ENCODE results near the gene FDXACB1. TPM values are rescaled to one million over a fixed set of nuclear protein-coding genes. Genes with fewer than 3 reads are reported as not detected.

The FDXACB1 gene
- total and polyA plus RNA-seq, 3 donors from 2014 or later = 7.2 to 7.8 (median 7.4) TPM

DNA sequence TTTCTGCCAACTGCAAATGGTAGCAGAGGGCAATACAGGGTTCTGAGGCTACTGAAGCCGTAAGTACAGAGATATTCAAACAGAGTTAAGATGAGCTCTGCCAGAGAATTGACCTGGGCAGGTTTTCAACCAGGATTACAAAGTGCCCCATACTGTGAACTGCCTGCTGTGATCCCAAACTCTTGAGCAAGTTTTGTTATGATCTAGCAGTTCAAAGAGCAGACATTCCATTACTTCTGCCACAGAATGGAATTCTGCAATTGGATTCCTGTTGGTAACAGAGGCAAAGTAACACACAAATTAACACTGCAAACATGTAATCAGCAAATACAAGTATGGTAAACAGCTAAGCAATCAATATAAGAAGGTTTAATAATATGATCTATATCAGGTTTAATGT, 38.8 kb downstream of the FDXACB1 start:
- Histone ChIP-seq H3K9me3 (no peaks in the 10 kb centered on the region), H3K36me3 (ENCODE audit: low read depth, missing control alignments) (no peaks in the 10 kb centered on the region), H3K27me3 (no peaks in the 10 kb centered on the region), H3K4me1 (no peaks in the 10 kb centered on the region), H3K27ac (no peak overlapping the region), H3K4me3 (no peak overlapping the region)
- intact Hi-C loops (cut with DNase I; ENCODE audit: low total_unique reads) = loop anchor here (10.0 kb wide), 1 partner anchor 275 kb away; no protein-coding TSS in a partner anchor
- DNase-seq = no peak
- whole genome bisulfite sequencing, 2 donors = 84 to 87% methylated on average over 1 of the region's 1 CpG
- TF ChIP-seq, protein P1, sequence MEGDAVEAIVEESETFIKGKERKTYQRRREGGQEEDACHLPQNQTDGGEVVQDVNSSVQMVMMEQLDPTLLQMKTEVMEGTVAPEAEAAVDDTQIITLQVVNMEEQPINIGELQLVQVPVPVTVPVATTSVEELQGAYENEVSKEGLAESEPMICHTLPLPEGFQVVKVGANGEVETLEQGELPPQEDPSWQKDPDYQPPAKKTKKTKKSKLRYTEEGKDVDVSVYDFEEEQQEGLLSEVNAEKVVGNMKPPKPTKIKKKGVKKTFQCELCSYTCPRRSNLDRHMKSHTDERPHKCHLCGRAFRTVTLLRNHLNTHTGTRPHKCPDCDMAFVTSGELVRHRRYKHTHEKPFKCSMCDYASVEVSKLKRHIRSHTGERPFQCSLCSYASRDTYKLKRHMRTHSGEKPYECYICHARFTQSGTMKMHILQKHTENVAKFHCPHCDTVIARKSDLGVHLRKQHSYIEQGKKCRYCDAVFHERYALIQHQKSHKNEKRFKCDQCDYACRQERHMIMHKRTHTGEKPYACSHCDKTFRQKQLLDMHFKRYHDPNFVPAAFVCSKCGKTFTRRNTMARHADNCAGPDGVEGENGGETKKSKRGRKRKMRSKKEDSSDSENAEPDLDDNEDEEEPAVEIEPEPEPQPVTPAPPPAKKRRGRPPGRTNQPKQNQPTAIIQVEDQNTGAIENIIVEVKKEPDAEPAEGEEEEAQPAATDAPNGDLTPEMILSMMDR (IDR thresholded peaks at IDR 0.05) = no peak
- TF ChIP-seq POLR2A (IDR thresholded peaks at IDR 0.05) = no peak

DNA sequence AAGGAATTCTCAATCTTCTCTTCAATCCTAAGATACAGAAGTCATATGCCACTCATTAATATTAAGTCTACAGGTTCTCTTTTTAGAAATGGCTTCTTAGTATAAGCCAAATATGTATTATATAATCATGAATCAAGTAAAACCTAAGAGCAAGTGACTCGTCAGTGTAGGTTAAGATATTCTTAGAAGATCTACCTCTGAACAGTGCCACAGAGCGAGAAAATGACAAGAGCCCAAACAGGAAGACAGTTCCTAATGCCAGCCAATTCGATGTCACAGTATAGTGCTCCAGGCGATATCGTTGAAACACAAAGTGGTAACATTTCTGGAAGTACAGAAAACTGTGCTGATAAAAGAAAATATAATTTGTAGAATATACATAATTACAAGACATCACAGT, 40.9 kb downstream of the FDXACB1 start:
- no peak for TF ChIP-seq POLR2A (IDR thresholded peaks at IDR 0.05)
- TF ChIP-seq, protein P1 (IDR thresholded peaks at IDR 0.05) = no peak
- intact Hi-C loops (cut with DNase I; ENCODE audit: low total_unique reads) = no loop called here

DNA sequence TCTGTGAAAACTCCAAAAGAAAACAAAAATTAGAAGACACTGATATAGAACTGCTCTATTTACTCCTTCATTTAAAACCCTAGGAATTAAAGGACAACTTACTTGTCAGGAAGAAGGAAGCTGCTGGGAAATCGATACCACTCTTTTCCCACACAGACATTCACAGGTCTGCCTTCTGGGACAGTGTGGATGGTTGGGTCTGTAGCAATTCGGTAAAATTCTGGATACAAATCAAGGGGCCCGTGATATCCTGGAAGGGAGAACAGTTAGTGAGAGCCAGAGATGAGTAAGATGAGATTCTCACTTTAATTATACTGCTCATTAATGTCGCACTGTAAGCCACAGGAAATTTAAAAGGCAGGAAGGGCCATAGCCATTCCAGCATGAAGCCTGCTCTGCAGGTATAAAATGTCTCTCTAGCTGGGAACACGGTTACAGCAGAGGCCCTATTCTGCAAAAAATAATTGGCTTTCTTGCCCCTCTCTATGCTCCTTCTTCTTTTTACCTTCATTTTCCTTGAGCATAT, 41.5 kb downstream of the FDXACB1 start:
- no peaks in the 10 kb centered on the region for H3K36me3 ChIP-seq (ENCODE audit: low read depth, missing control alignments)
- no peaks in the 10 kb centered on the region for H3K27me3 ChIP-seq
- no peaks in the 10 kb centered on the region for H3K4me1 ChIP-seq
- no peak for DNase-seq
- no peak overlapping the region for H3K4me3 ChIP-seq
- intact Hi-C loops (cut with DNase I; ENCODE audit: low total_unique reads) = no loop called here
- H3K27ac ChIP-seq = no peak overlapping the region
- 91 to 97% methylated on average over 5 of the region's 5 CpGs for WGBS, 2 donors
- TF ChIP-seq, protein P1 (IDR thresholded peaks at IDR 0.05) = no peak
- TF ChIP-seq POLR2A (IDR thresholded peaks at IDR 0.05) = no peak
- H3K9me3 ChIP-seq = no peaks in the 10 kb centered on the region

More for the DNA sequence above, 40.9 kb downstream of the FDXACB1 start:
- H3K4me1 ChIP-seq = no peaks in the 10 kb centered on the region
- H3K9me3 ChIP-seq = no peaks in the 10 kb centered on the region
- 76 to 94% methylated on average over 5 of the region's 5 CpGs for WGBS, 2 donors
- no peak overlapping the region for H3K27ac ChIP-seq
- no peaks in the 10 kb centered on the region for H3K36me3 ChIP-seq (ENCODE audit: low read depth, missing control alignments)
- DNase-seq = no peak
- H3K4me3 ChIP-seq = no peak overlapping the region
- H3K27me3 ChIP-seq = no peaks in the 10 kb centered on the region

DNA sequence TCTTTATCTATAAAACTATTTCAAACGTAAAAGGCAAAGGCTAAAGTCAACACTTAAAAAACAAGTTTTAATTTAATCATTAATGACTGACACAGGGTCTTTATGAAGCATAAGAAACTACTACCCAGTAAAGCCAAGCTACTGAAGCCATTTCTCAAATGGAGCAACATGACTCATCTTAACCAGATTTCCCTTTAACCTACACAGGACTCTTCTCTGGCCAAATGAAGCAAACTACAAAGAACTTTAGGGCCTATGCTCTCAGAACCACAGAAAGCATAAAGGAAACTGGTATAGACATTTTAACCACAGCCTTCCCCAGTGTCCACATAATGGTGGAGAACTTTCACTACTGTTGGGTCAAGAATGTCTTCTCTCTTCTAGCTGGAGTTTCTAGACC, 42.2 kb downstream of the FDXACB1 start:
- H3K4me3 ChIP-seq = no peak overlapping the region
- TF ChIP-seq, protein P1 (IDR thresholded peaks at IDR 0.05) = no peak
- no peak for TF ChIP-seq POLR2A (IDR thresholded peaks at IDR 0.05)
- 61 to 74% methylated on average over 1 of the region's 1 CpG for WGBS, 2 donors
- no peaks in the 10 kb centered on the region for H3K27me3 ChIP-seq
- intact Hi-C loops (cut with DNase I; ENCODE audit: low total_unique reads) = no loop called here
- H3K9me3 ChIP-seq = no peaks in the 10 kb centered on the region
- no peaks in the 10 kb centered on the region for H3K4me1 ChIP-seq
- DNase-seq = no peak
- H3K36me3 ChIP-seq (ENCODE audit: low read depth, missing control alignments) = no peaks in the 10 kb centered on the region
- no peak overlapping the region for H3K27ac ChIP-seq

DNA sequence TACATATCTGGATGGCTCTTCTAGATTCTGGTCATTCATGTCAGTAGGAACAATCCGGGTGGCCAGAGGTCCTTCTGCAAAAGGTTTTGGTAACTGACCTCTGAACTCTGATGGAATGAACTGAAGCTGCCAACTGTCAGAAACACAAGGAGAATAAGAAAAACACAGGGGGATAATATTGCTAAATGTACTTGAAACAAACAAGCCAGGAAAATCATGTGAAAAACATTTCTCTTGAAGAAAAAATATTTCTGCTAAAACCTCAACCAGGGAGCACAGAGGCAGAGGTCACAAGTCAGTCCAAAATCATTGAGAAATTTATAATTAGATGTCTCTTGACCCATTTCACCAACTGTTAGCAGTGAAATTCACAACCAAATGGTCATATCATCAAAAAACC, 42.8 kb downstream of the FDXACB1 start:
- Histone ChIP-seq H3K4me1 (no peaks in the 10 kb centered on the region), H3K4me3 (no peak overlapping the region), H3K36me3 (ENCODE audit: low read depth, missing control alignments) (no peaks in the 10 kb centered on the region), H3K27ac (no peak overlapping the region), H3K9me3 (no peaks in the 10 kb centered on the region), H3K27me3 (no peaks in the 10 kb centered on the region)
- TF ChIP-seq, protein P1 (IDR thresholded peaks at IDR 0.05) = no peak
- TF ChIP-seq POLR2A (IDR thresholded peaks at IDR 0.05) = no peak
- no peak for DNase-seq
- intact Hi-C loops (cut with DNase I; ENCODE audit: low total_unique reads) = no loop called here
- 65 to 67% methylated on average over 1 of the region's 1 CpG for WGBS, 2 donors

Measured in testis (tissue), 3 donors.